HG03571 (cell line): Measurements from ENCODE around the gene RAPGEF2.

ENCODE experiments used
- ATAC-seq: cut with Tn5 transposase; IDR thresholded peaks from one replicate; pipeline ENCODE4 v1.9.1; 2021; ENCODE audit not compliant: unreplicated experiment

Gene RAPGEF2

DNA sequence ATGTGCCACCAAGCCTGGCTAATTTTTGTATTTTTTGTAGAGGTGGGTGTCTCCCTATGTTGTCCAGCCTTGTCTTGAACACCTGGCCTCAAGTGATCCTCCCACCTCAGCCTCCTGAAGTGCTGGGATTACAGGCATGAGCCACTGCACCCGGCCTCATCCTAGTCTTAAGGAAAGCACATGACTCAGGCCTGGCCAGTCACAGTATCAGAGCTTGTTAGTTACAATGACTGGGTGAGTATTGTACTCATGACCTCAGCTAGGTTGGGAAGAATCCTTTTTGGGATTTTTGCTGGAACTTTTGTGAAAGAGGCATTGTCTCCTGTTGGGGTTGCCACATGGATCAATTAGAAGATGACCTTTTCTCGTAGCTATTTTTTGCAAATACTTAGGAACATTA lies 292.8 kb downstream of the RAPGEF2 start:
- no peak for ATAC-seq

DNA sequence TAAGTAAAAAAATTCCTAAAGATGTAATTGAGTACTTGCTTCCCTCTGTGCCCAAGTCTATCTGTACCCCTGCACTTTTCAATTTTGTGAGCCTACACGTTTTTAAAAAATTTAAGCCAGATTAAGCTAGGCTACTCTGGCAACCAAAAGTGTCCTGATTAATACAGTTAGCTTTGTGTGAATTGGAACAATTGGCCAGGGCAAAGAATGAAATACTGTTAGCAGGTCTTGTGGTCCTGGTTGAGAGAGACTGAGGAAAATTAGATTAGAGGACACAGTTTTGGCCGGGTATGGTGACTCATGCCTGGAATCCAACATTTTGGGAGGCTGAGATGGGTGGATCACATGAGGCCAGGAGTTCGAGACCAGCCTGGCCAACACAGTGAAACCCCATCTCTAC lies 293.3 kb downstream of the RAPGEF2 start:
- ATAC-seq = no peak

DNA sequence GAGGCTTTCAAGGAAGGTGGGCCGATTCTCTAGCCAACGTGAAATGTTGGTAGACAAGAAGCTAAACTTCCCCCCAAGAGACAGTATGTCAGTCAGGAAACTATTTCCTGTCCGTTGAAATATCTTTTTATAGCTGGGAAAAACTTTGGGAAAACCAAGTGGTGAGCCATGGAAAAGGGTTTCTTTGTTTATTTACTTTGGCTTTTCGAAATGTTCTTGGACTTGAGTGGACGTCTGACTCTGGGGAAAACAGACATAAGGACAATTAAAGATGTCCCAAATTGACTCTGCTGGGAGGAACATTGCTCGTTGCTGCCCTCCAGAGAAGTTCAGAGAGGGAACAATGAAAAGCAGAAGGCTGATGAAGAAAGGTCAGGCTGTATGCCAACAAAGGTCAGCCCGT lies 295.4 kb downstream of the RAPGEF2 start:
- ATAC-seq = no peak

DNA sequence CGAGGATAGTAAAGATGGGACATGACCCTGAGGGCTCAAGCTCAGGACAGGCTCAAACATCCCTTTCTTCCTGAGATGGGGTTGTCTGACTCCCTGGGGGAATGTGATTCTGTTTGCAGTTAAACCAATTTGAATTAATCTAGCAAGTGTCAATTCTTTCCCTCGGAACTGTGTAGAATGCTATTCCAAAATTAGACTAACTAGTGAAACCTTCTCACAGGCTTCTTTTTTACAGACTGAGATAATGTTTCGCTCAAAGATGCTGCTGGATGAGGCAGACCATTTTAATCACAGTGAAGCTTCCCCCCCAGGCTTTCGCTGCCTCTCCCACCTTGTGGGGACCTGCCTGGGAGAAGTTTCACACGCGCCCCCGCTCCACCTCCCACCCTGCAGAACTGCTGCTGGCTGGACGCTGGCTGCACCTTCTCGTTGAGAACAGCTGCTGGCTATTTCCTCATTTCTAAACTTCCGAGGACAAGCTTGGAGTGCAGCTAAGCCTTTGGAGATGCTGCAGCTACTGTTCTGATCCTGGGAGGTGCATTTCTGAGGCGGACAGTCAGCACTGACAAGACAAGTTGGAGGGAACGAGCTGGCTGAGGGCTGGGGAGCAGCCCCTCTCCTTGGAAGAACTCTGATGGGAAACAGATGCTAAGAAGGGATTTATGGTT lies 297.8 kb downstream of the RAPGEF2 start:
- no peak for ATAC-seq

DNA sequence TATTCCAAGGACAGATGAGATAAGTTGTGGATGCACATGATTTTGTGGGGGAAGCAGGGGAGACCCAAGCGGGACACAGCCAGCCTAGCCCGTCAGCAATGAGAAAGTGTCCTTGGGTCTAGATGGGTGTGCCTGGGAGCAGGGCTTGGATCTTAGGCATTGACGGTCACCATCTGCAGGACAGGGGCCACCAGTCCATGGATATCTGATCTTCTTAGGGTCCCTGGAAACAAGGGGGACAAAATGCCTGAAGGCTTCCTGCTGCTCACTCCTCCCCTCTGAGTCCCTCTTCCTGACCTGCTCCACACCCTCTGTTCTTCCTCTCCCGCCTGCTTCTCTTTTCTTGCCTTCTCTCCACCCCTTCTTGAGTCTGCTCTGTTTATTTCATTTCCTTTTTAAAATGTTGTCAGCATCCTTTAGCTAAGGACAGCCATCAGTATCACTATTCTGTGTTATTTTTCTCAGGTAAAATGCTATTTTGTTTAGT lies 298.4 kb downstream of the RAPGEF2 start:
- no peak for ATAC-seq

DNA sequence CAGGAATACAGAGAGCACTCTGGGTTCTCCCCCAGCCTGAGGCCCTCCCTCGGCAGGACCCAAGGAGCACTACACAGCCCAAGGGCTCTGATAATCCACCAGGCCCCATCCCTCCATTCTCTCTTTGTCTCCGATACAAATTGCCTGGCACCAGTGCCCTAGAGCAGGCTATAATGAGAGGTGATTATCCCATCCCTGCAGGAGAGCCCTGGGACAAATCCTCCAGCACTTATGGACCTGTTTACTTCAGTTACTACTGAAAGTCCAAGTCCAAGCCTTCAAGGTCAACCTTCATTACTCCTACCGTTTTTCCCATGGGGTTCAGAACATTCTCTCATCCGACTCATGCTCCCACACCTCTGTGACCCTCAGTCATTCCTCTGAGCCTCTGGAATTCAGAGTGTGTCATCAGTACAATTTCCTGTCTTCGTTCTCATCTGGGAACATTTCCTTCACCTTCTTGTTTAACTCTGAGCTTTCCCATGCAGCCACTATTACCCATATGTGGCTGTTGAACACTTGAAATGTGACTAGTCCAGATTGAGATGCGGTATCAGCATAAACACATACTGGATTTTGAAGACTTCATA lies 299.0 kb downstream of the RAPGEF2 start:
- ATAC-seq = no peak
